HEK293 (cell line): ENCODE measurements around the gene VRK1.

ENCODE experiments used
- CTCF ChIA-PET: fragments of 350-600 bp; formaldehyde crosslinking; extraction: SDS; loops from one replicate; lab custom pipeline; 2021; ENCODE audit warnings: antibody characterized with exemption; lab: Yijun Ruan, JAX
- POLR2A ChIA-PET: fragments of 300-600 bp; formaldehyde crosslinking; extraction: SDS; loops from one replicate; lab custom pipeline; 2020; ENCODE audit warnings: antibody characterized with exemption, inconsistent platforms; lab: Yijun Ruan, JAX
- H3K27ac ChIP-seq: fragments of 200-500 bp; sonication (Bioruptor generic); 2 replicates; pipeline ENCODE4 v1.5.1; 2014; ENCODE audit warnings: low read depth, low read length, control low read depth, inconsistent platforms; ENCODE audit errors: extremely low read depth
- H3K36me3 ChIP-seq, 2 experiments: fragments of 200-500 bp in 1 of 2; sonication (Bioruptor generic) in 1 of 2; 1 replicate in 1 of 2; 2 replicates in 1 of 2; pipeline ENCODE4 v1.5.1; 2014 to 2017; ENCODE audit warnings: inconsistent platforms in 2 of 2, low read length in 2 of 2; ENCODE audit not compliant: control insufficient read depth in 2 of 2, insufficient read depth in 1 of 2
- H3K4me1 ChIP-seq: fragments of 200-500 bp; sonication (Bioruptor generic); 2 replicates; pipeline ENCODE4 v1.5.1; 2014; ENCODE audit warnings: mild to moderate bottlenecking, low read length, inconsistent platforms; ENCODE audit not compliant: control insufficient read depth, insufficient read depth
- H3K4me3 ChIP-seq: 2 replicates; pipeline ENCODE4 v1.5.1; 2011; ENCODE audit warnings: low read depth, mild to moderate bottlenecking, control low read depth, low read length, moderate library complexity
- H3K9me3 ChIP-seq: fragments of 200-500 bp; sonication (Bioruptor generic); 2 replicates; pipeline ENCODE4 v1.5.1; 2014; ENCODE audit warnings: low read depth, low read length, inconsistent platforms; ENCODE audit not compliant: control insufficient read depth, insufficient read depth
- BCL11A ChIP-seq: fragments of 450-650 bp; formaldehyde crosslinking; IDR thresholded peaks from 2 replicates; pipeline ENCODE4 v1.5.1; 2016; ENCODE audit warnings: low read depth, missing biosample characterization, missing genetic modification characterization
- OVOL3 ChIP-seq: fragments of 450-650 bp; formaldehyde crosslinking; IDR thresholded peaks from 2 replicates; pipeline ENCODE4 v1.5.1; 2016; ENCODE audit warnings: missing biosample characterization, missing genetic modification characterization
- SP7 ChIP-seq: fragments of 450-650 bp; formaldehyde crosslinking; IDR thresholded peaks from 2 replicates; pipeline ENCODE4 v1.5.1; 2016; ENCODE audit warnings: missing biosample characterization, missing genetic modification characterization
- TRIM28 ChIP-seq: IDR thresholded peaks from 2 replicates; pipeline ENCODE4 v1.6.1; 2011; ENCODE audit warnings: low read length, control low read depth, borderline replicate concordance
- WT1 ChIP-seq: fragments of 450-650 bp; formaldehyde crosslinking; IDR thresholded peaks from 2 replicates; pipeline ENCODE4 v1.5.1; 2016; ENCODE audit warnings: missing biosample characterization, missing genetic modification characterization
- ZBTB21 ChIP-seq: fragments of 450-650 bp; formaldehyde crosslinking; IDR thresholded peaks from 2 replicates; pipeline ENCODE4 v1.5.1; 2017; ENCODE audit warnings: missing biosample characterization, missing genetic modification characterization
- ZFP69B ChIP-seq: fragments of 450-650 bp; formaldehyde crosslinking; IDR thresholded peaks from 2 replicates; pipeline ENCODE4 v1.5.1; 2016; ENCODE audit warnings: missing biosample characterization, missing genetic modification characterization
- ZIC2 ChIP-seq: fragments of 450-650 bp; formaldehyde crosslinking; IDR thresholded peaks from 2 replicates; pipeline ENCODE4 v1.5.1; 2016; ENCODE audit warnings: missing biosample characterization, missing genetic modification characterization
- ZNF114 ChIP-seq: fragments of 450-650 bp; formaldehyde crosslinking; IDR thresholded peaks from 2 replicates; pipeline ENCODE4 v1.5.0; 2017; ENCODE audit warnings: missing biosample characterization, missing genetic modification characterization
- ZNF140 ChIP-seq: fragments of 450-650 bp; formaldehyde crosslinking; IDR thresholded peaks from 2 replicates; pipeline ENCODE4 v1.5.1; 2016; ENCODE audit warnings: missing biosample characterization, missing genetic modification characterization
- ZNF16 ChIP-seq: fragments of 450-650 bp; formaldehyde crosslinking; IDR thresholded peaks from 2 replicates; pipeline ENCODE4 v1.5.1; 2016; ENCODE audit warnings: low read depth, missing biosample characterization, missing genetic modification characterization
- ZNF302 ChIP-seq: fragments of 450-650 bp; formaldehyde crosslinking; IDR thresholded peaks from 2 replicates; pipeline ENCODE4 v1.5.1; 2016; ENCODE audit warnings: missing biosample characterization, missing genetic modification characterization, low read depth
- ZNF335 ChIP-seq: fragments of 450-650 bp; formaldehyde crosslinking; conservative IDR thresholded peaks from 2 replicates; pipeline ENCODE4 v1.5.1; 2016; ENCODE audit warnings: missing biosample characterization, missing genetic modification characterization
- ZNF514 ChIP-seq: fragments of 450-650 bp; formaldehyde crosslinking; IDR thresholded peaks from 2 replicates; pipeline ENCODE4 v1.5.1; 2016; ENCODE audit warnings: missing biosample characterization, missing genetic modification characterization
- ZNF548 ChIP-seq: fragments of 450-650 bp; formaldehyde crosslinking; IDR thresholded peaks from 2 replicates; pipeline ENCODE4 v1.5.1; 2016; ENCODE audit warnings: missing biosample characterization, missing genetic modification characterization
- ZNF571 ChIP-seq: fragments of 450-650 bp; formaldehyde crosslinking; IDR thresholded peaks from 2 replicates; pipeline ENCODE4 v1.5.0; 2017; ENCODE audit warnings: missing biosample characterization, missing genetic modification characterization
- ZNF621 ChIP-seq: fragments of 450-650 bp; formaldehyde crosslinking; IDR thresholded peaks from 2 replicates; pipeline ENCODE4 v1.5.1; 2017; ENCODE audit warnings: missing biosample characterization, missing genetic modification characterization
- ZNF776 ChIP-seq: fragments of 450-650 bp; formaldehyde crosslinking; IDR thresholded peaks from 2 replicates; pipeline ENCODE4 v1.5.0; 2017; ENCODE audit warnings: missing biosample characterization, missing genetic modification characterization, borderline replicate concordance
- ZNF830 ChIP-seq: fragments of 450-650 bp; IDR thresholded peaks from 2 replicates; pipeline ENCODE4 v1.5.0; 2018; ENCODE audit warnings: missing biosample characterization, missing genetic modification characterization, low read depth, mild to moderate bottlenecking, moderate library complexity
- ZNF843 ChIP-seq: fragments of 450-650 bp; formaldehyde crosslinking; IDR thresholded peaks from 2 replicates; pipeline ENCODE4 v1.5.1; 2016; ENCODE audit warnings: missing biosample characterization, missing genetic modification characterization
- TF ChIP-seq, protein P1 (sequence below): fragments of 450-650 bp; formaldehyde crosslinking; IDR thresholded peaks from 2 replicates; pipeline ENCODE4 v1.5.1; 2016; ENCODE audit warnings: missing biosample characterization, missing genetic modification characterization
- TF ChIP-seq, protein P2 (sequence below): fragments of 450-650 bp; formaldehyde crosslinking; IDR thresholded peaks from 2 replicates; pipeline ENCODE4 v1.5.1; 2016; ENCODE audit warnings: missing biosample characterization, missing genetic modification characterization, borderline replicate concordance
- TF ChIP-seq, protein P3 (sequence below): fragments of 450-650 bp; formaldehyde crosslinking; IDR thresholded peaks from 2 replicates; pipeline ENCODE4 v1.5.1; 2016; ENCODE audit warnings: missing biosample characterization, missing genetic modification characterization
- TF ChIP-seq, protein P4 (sequence below): fragments of 450-650 bp; formaldehyde crosslinking; IDR thresholded peaks from 2 replicates; pipeline ENCODE4 v1.5.1; 2017; ENCODE audit warnings: missing biosample characterization, missing genetic modification characterization
- TF ChIP-seq, protein P5 (sequence below): fragments of 450-650 bp; formaldehyde crosslinking; IDR thresholded peaks from 2 replicates; pipeline ENCODE4 v1.5.1; 2016; ENCODE audit warnings: missing biosample characterization, missing genetic modification characterization
- TF ChIP-seq, protein P6 (sequence below): fragments of 450-650 bp; formaldehyde crosslinking; IDR thresholded peaks from 2 replicates; pipeline ENCODE4 v1.5.1; 2017; ENCODE audit warnings: missing biosample characterization, missing genetic modification characterization

VRK1 gene

DNA sequence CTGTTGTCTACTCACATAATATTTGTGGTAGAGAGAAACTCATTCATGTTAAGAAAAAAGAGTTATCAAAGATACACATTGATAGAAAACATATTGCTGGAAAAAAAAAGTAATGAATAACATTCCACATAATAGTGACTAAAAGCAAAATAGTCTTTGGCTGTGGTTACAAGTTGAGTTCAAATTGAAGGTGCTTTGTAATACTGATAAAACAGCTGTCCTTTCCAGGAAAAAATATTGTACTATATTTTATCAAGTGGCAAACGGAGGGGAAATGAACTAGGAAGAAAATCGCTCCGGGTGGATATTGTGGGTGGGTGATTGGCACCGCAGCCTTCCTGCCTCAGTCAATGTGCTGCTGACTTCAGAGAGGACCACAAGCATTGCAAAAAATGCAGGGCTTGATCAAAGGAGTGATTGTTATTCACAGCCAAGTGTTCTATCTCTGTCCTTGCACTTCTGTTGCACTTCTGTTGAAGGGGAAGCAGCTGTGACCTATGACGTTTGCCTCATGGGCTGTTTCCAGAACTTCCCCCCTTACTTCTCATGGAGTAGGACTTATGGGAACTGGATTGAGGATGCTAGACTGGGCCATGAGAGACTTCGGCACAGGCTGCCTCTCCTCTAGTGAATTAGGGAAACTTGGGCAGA lies 114.4 kb downstream of the VRK1 start (continued):
- TF ChIP-seq, protein P1, sequence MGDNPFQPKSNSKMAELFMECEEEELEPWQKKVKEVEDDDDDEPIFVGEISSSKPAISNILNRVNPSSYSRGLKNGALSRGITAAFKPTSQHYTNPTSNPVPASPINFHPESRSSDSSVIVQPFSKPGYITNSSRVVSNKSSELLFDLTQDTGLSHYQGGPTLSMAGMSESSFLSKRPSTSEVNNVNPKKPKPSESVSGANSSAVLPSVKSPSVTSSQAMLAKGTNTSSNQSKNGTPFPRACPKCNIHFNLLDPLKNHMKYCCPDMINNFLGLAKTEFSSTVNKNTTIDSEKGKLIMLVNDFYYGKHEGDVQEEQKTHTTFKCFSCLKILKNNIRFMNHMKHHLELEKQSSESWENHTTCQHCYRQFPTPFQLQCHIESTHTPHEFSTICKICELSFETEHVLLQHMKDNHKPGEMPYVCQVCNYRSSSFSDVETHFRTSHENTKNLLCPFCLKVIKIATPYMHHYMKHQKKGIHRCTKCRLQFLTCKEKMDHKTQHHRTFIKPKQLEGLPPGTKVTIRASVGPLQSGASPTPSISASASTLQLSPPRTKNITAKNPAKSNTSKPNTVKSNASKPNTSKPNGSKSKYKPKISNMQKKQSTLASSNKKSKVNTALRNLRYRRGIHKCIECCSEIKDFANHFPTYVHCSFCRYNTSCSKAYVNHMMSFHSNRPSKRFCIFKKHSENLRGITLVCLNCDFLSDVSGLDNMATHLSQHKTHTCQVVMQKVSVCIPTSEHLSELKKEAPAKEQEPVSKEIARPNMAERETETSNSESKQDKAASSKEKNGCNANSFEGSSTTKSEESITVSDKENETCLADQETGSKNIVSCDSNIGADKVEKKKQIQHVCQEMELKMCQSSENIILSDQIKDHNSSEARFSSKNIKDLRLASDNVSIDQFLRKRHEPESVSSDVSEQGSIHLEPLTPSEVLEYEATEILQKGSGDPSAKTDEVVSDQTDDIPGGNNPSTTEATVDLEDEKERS = no peak
- no peak for TF ChIP-seq ZNF335 (tag by site-specific recombination)

DNA sequence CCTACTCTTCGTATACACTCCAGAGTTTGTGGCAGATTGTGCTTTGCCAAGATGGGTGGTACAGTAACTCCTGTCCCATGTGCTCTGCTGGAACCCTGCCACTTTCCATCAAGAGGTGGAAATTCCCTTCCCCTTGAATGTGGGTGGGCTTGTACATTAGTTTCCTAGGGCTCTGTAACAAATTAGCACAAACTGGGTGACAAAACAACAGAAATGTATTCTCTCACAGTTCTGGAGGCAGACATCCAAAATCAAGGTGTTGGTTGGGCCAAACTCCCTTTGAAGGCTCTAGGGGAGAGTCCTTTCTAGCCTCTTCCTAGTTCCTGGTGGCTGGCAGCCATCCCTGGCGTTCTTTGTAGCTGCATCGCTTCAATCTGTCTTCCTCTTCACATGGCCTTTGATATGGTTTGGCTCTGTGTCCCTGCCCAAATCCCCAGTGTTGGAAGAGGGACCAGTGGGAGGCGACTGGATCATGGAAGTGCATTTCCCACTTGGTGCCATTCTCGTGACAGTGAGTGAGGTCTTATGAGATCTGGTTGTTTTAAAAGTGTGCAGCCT lies 117.5 kb downstream of the VRK1 start:
- Histone ChIP-seq H3K4me3 (no peak overlapping the region), H3K27ac (no peak overlapping the region), H3K36me3 (no peaks in the 10 kb centered on the region), H3K9me3 (no peaks in the 10 kb centered on the region), H3K4me1 (no peaks in the 10 kb centered on the region)
- ChIA-PET POLR2A (no interaction called here), CTCF (no interaction called here)
- no peak for TF ChIP-seq ZFP69B (tag by site-specific recombination)
- TF ChIP-seq, protein P2, sequence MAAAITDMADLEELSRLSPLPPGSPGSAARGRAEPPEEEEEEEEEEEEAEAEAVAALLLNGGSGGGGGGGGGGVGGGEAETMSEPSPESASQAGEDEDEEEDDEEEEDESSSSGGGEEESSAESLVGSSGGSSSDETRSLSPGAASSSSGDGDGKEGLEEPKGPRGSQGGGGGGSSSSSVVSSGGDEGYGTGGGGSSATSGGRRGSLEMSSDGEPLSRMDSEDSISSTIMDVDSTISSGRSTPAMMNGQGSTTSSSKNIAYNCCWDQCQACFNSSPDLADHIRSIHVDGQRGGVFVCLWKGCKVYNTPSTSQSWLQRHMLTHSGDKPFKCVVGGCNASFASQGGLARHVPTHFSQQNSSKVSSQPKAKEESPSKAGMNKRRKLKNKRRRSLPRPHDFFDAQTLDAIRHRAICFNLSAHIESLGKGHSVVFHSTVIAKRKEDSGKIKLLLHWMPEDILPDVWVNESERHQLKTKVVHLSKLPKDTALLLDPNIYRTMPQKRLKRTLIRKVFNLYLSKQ (tag by site-specific recombination) = no peak
- TF ChIP-seq ZNF830 (tag by site-specific recombination) = no peak
- no peak for TF ChIP-seq ZBTB21
- no peak for TF ChIP-seq ZNF621
- TF ChIP-seq ZNF302 (tag by site-specific recombination) = no peak
- no peak for TF ChIP-seq TRIM28
- TF ChIP-seq, protein P3, sequence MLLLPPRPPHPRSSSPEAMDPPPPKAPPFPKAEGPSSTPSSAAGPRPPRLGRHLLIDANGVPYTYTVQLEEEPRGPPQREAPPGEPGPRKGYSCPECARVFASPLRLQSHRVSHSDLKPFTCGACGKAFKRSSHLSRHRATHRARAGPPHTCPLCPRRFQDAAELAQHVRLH (tag by site-specific recombination) = no peak
- TF ChIP-seq ZNF140 (tag by site-specific recombination) = no peak
- TF ChIP-seq ZNF114 (tag by site-specific recombination) = no peak
- TF ChIP-seq ZNF843 = no peak
- no peak for TF ChIP-seq WT1 (tag by site-specific recombination)
- TF ChIP-seq ZNF571 (tag by site-specific recombination) = no peak
- TF ChIP-seq SP7 (tag by site-specific recombination) = no peak
- TF ChIP-seq ZIC2 (tag by site-specific recombination) = no peak
- no peak for TF ChIP-seq ZNF514 (tag by site-specific recombination)

DNA sequence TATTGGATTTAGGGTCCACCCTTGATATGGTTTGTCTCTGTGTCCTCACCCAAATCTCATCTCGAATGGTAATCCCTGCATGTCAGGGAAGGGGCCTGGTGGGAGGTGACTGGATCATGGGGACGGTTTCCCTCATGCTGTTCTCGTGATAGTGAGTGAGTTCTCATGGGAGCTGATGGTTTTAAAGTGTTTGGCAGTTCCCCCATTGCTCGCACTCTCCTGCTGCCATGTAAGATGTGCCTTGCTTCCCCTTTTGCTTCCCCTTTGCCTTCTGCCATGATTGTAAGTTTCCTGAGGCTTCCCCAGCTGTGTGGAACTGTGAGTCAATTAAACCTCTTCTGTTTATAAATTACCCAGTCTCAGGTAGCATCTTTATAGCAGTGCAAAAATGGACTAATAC lies 118.3 kb downstream of the VRK1 start:
- Histone ChIP-seq H3K36me3 (no peaks in the 10 kb centered on the region), H3K9me3 (no peaks in the 10 kb centered on the region), H3K4me1 (no peaks in the 10 kb centered on the region), H3K27ac (no peak overlapping the region), H3K4me3 (no peak overlapping the region)
- ChIA-PET POLR2A (no interaction called here), CTCF (no interaction called here)
- TF ChIP-seq ZNF548 (tag by site-specific recombination) (no peak), BCL11A (tag by site-specific recombination) (no peak), ZNF16 (tag by site-specific recombination) (no peak), ZNF776 (tag by site-specific recombination) (no peak), OVOL3 (tag by site-specific recombination) (no peak), ZNF114 (tag by site-specific recombination) (no peak)
- TF ChIP-seq, protein P4, sequence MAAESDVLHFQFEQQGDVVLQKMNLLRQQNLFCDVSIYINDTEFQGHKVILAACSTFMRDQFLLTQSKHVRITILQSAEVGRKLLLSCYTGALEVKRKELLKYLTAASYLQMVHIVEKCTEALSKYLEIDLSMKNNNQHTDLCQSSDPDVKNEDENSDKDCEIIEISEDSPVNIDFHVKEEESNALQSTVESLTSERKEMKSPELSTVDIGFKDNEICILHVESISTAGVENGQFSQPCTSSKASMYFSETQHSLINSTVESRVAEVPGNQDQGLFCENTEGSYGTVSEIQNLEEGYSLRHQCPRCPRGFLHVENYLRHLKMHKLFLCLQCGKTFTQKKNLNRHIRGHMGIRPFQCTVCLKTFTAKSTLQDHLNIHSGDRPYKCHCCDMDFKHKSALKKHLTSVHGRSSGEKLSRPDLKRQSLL = no peak
- TF ChIP-seq, protein P5, sequence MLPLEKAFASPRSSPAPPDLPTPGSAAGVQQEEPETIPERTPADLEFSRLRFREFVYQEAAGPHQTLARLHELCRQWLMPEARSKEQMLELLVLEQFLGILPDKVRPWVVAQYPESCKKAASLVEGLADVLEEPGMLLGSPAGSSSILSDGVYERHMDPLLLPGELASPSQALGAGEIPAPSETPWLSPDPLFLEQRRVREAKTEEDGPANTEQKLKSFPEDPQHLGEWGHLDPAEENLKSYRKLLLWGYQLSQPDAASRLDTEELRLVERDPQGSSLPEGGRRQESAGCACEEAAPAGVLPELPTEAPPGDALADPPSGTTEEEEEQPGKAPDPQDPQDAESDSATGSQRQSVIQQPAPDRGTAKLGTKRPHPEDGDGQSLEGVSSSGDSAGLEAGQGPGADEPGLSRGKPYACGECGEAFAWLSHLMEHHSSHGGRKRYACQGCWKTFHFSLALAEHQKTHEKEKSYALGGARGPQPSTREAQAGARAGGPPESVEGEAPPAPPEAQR (tag by site-specific recombination) = no peak
- TF ChIP-seq, protein P6, sequence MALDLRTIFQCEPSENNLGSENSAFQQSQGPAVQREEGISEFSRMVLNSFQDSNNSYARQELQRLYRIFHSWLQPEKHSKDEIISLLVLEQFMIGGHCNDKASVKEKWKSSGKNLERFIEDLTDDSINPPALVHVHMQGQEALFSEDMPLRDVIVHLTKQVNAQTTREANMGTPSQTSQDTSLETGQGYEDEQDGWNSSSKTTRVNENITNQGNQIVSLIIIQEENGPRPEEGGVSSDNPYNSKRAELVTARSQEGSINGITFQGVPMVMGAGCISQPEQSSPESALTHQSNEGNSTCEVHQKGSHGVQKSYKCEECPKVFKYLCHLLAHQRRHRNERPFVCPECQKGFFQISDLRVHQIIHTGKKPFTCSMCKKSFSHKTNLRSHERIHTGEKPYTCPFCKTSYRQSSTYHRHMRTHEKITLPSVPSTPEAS (tag by site-specific recombination) = no peak
